Measurements from ENCODE around the gene RIMBP3B.
"Not testable (repeated sequence)": the region's sequence is repeated elsewhere in the genome, so short reads cannot be mapped to it uniquely, and the experiment has no call there.

GRCh38 chr22:21401197-21401969 lies 17.8 kb downstream of the RIMBP3B start:
- TF ChIP-seq FOXK2 (IDR thresholded peaks at IDR 0.05); PKNOX1 (IDR thresholded peaks at IDR 0.05); FOXM1 (IDR thresholded peaks at IDR 0.05; ENCODE audit: borderline replicate concordance); L3MBTL2 (conservative IDR thresholded peaks at IDR 0.05); SP1 (IDR thresholded peaks at IDR 0.05); ARNT (IDR thresholded peaks at IDR 0.05); FOXA1 (IDR thresholded peaks at IDR 0.05); LEF1 (IDR thresholded peaks at IDR 0.05; ENCODE audit: borderline replicate concordance); BHLHE40 (IDR thresholded peaks at IDR 0.05; ENCODE audit: borderline replicate concordance); ZNF384 (IDR thresholded peaks at IDR 0.05); TARDBP (IDR thresholded peaks at IDR 0.05): not testable (repeated sequence)

All from HEK293T (cell line).